A549 treated with CpdA at 1 μM for 4 hours (cell line): ENCODE measurements around the gene FBXL22. TPM values are rescaled to one million over a fixed set of nuclear protein-coding genes. Genes with fewer than 3 reads are reported as not detected.

Experiments
- total RNA-seq: library from RNA; stranded (reverse); fragments of 200-300 nt; extraction: Qiagen RNA extraction; gene quantifications from 5 replicates; pipeline ENCODE4 v1.2.3, GENCODE V29; 2022; ENCODE audit warnings: low read depth

Gene FBXL22, protein sequence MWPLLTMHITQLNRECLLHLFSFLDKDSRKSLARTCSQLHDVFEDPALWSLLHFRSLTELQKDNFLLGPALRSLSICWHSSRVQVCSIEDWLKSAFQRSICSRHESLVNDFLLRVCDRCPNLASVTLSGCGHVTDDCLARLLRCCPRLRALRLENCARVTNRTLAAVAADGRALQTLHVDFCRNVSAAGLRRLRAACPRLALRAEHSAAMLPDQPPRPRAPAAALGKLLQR
- total RNA-seq = 0.16 to 0.50 TPM (median 0.27 TPM) in 5 replicates

DNA sequence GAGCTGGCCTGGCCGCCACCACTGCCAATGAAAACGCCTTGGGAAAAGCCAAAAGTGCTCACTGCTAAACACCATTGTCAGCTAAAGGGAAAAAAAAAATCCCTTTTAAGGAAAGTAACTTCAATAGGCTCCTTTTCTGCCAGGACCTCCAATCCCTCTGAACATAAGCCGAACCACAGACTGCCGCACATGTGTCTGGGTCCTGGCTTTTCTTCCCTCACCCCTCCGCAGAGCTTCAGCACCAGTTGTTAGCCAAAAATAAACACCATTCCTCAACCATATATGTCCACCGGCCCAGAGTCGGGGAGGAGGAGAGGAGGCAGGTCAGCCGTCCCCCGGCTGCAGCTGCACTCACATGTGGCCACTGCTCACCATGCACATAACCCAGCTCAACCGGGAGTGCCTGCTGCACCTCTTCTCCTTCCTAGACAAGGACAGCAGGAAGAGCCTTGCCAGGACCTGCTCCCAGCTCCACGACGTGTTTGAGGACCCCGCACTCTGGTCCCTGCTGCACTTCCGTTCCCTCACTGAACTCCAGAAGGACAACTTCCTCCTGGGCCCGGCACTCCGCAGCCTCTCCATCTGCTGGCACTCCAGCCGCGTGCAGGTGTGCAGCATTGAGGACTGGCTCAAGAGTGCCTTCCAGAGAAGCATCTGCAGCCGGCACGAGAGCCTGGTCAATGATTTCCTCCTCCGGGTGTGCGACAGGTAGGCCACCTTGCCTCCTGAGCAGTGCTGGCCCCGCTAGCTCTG lies at the start of gene FBXL22:
FBXL22 (plus strand) TSS at position 350 of the 753 bp plus-strand sequence; CDS start at position 356, 6 bp downstream.

Other genes with a start within 250 kb of the FBXL22 start
- gene CA12, start 215.5 kb upstream of the FBXL22 start, total RNA-seq = 144 to 163 TPM (median 160 TPM) in 5 replicates
- 45.1 to 54.2 TPM (median 45.4 TPM) in 5 replicates for gene USP3, start 92.8 kb upstream of the FBXL22 start, total RNA-seq
- 26.5 to 31.5 TPM (median 28.4 TPM) in 5 replicates for gene HERC1, start 236.6 kb downstream of the FBXL22 start, total RNA-seq